GM10266 (cell line): ENCODE data around the gene CLEC3B.

Source experiments
- DNase-seq: peaks from one replicate; pipeline ENCODE4 v3.0.0; 2012; ENCODE audit errors: extremely low spot score
- CTCF ChIP-seq: IDR thresholded peaks from 2 replicates; pipeline ENCODE4 v1.5.1; 2012; ENCODE audit warnings: mild to moderate bottlenecking, low read depth; ENCODE audit not compliant: control insufficient read depth, insufficient read depth; ENCODE audit errors: missing control alignments

Gene CLEC3B

GRCh38 chr3:45078910-45079522 is 52.9 kb downstream of the CLEC3B start:
- DNase-seq, result no peak
- no peak for TF ChIP-seq CTCF

- no peak for TF ChIP-seq CTCF
These were observed 53.6 kb downstream of the CLEC3B start for GRCh38 chr3:45079715-45080114.

GRCh38 chr3:45080824-45081223 is 54.7 kb downstream of the CLEC3B start:
- no peak for DNase-seq
- no peak for TF ChIP-seq CTCF

More at GRCh38 chr3:45079715-45080114, 53.6 kb downstream of the CLEC3B start:
- no peak for DNase-seq

- no peak for TF ChIP-seq CTCF
- DNase-seq, result no peak
These were observed 55.5 kb downstream of the CLEC3B start for GRCh38 chr3:45081506-45082141.

GRCh38 chr3:45082142-45082538 is 56.0 kb downstream of the CLEC3B start:
- no peak for TF ChIP-seq CTCF
- no peak for DNase-seq

GRCh38 chr3:45083023-45083422 is 56.9 kb downstream of the CLEC3B start:
- no peak for TF ChIP-seq CTCF
- DNase-seq, result no peak

- no peak for DNase-seq
- no peak for TF ChIP-seq CTCF
These were observed 58.3 kb downstream of the CLEC3B start for GRCh38 chr3:45084361-45084760.
